Measurements from ENCODE around the gene UGT2B17.
A peak's percentile ranks its signal among the peaks of the same experiment; 100 is the strongest.

UGT2B17 gene

GRCh38 chr4:68518889-68519288 lies 57.2 kb downstream of the UGT2B17 start:
- TF ChIP-seq CTCF (IDR thresholded peaks at IDR 0.05) = no peak

DNA sequence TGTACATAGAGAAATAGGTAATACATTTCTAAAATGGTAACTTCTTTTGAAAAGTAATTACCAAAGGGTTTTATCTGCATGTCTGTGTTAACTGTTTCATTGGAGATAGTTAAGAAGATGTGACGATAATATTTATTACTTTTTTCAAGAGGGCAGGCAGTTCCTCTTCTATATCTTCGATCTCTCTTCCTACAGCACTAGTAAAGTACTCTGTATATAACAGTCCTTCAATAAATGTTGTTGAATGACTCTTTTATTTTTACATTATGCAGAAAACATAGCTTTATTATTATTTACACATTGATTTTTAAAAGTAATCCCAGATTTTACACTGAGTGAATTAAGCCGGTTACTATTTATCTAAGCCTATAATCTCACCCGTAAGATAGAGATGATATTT lies 77.1 kb downstream of the UGT2B17 start:
- TF ChIP-seq CTCF (IDR thresholded peaks at IDR 0.05) = no peak

GRCh38 chr4:68498413-68499007 lies 77.6 kb downstream of the UGT2B17 start:
- TF ChIP-seq CTCF (IDR thresholded peaks at IDR 0.05) = peak; percentile 84

- TF ChIP-seq CTCF (IDR thresholded peaks at IDR 0.05) = no peak
Observed at GRCh38 chr4:68494688-68495087, 81.4 kb downstream of the UGT2B17 start.

GRCh38 chr4:68490826-68491457 lies 85.2 kb downstream of the UGT2B17 start:
- no peak for TF ChIP-seq CTCF (IDR thresholded peaks at IDR 0.05)

DNA sequence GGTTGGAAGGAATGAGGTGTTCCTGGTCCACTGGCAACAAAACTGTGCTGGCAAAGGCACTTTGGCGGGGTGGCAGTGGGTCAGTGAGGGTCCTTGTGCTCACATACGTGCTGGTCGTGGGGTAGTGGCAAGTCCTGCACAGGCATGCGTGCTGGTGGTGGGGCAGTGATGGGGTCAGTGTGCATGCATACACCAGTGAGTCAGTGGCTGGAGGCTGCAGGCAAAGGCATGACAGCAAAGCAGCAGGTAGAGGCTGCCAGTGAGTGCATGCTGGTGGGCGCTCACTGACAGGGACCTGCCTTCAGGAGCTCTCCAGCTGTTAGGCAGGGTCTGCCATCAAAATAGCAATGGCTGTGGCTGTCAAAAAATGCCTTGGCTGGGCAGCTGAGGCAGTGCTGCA lies 86.8 kb downstream of the UGT2B17 start:
- no peak for TF ChIP-seq CTCF (IDR thresholded peaks at IDR 0.05)
